Measurements from ENCODE around the gene SH3BGR. TPM values are rescaled to one million over a fixed set of nuclear protein-coding genes. Genes with fewer than 3 reads are reported as not detected.

SH3BGR gene
- polyA plus RNA-seq, 1 experiment = 2.7 TPM

Small RNA genes lying within 50 kb of the gene (small RNA-seq; reads per million reads assigned to genes)
- not detected for gene MIR6508 (ENCODE audit: insufficient read length, low read depth)

Other genes with a start within 250 kb of the SH3BGR start
- gene BRWD1, start 138.3 kb upstream of the SH3BGR start, polyA plus RNA-seq (2011; rRNA removed) = 13.7 and 19.7 TPM in 2 replicates
- gene HMGN1, start 102.9 kb upstream of the SH3BGR start, polyA plus RNA-seq (2011; rRNA removed) = 232 and 288 TPM in 2 replicates
- gene LCA5L, start 6.2 kb upstream of the SH3BGR start, polyA plus RNA-seq (2011; rRNA removed) = 0.81 and 1.1 TPM in 2 replicates
- gene B3GALT5, start 161.0 kb downstream of the SH3BGR start, polyA plus RNA-seq (2011; rRNA removed) = 0.05 TPM in 2 replicates

Data from AG04450 (cell line).